PFSK-1 (cell line): ENCODE measurements around the gene CEP41.

ENCODE experiments used
- FOXP2 ChIP-seq: optimal IDR thresholded peaks from 2 replicates; pipeline ENCODE3; 2011; ENCODE audit warnings: borderline replicate concordance, control low read depth, inconsistent platforms; ENCODE audit not compliant: insufficient read depth; ENCODE audit errors: extremely low read length, extremely low read depth
- POLR2AphosphoS5 ChIP-seq: IDR thresholded peaks from 2 replicates; pipeline ENCODE4 v1.6.1; 2012; ENCODE audit warnings: low read depth, mild to moderate bottlenecking, control low read depth, low read length, moderate library complexity
- SIN3A ChIP-seq: IDR thresholded peaks from 2 replicates; pipeline ENCODE4 v1.6.1; 2012; ENCODE audit warnings: mild to moderate bottlenecking, low read length, moderate library complexity, borderline replicate concordance; ENCODE audit not compliant: insufficient read depth
- TAF1 ChIP-seq: IDR thresholded peaks from 2 replicates; pipeline ENCODE4 v1.6.1; 2012; ENCODE audit warnings: low read length, control low read depth, borderline replicate concordance; ENCODE audit not compliant: insufficient read depth
- TF ChIP-seq, protein P1 (sequence below), 2 experiments: IDR thresholded peaks; 2 replicates each; pipeline versions ENCODE4 v1.6.1 to v1.8.0; 2011 to 2012; ENCODE audit warnings: low read depth in 2 of 2, low read length in 2 of 2, control low read depth in 1 of 2, inconsistent platforms in 1 of 2, mild to moderate bottlenecking in 1 of 2, moderate library complexity in 1 of 2; ENCODE audit not compliant: insufficient read depth in 1 of 2

Gene CEP41

DNA sequence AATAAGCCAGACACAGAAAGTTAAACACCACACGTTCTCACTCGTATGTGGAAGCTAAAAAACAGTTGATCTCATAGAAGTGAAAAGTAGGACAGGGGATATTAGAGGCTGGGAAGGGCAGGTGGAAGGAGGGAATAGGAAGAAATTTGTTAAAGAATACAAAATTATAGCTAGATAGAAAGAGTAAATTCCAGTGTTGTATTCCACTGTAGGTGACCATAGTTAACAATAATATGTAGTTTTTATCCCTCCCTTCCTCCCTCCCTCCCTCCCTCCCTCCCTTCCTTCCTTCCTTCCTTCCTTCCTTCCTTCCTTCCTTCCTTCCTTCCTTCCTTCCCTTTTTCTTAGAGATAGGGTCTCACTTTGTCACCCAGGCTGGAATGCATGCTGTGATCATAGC, 31.2 kb upstream of the CEP41 start:
- no peak for TF ChIP-seq FOXP2
- TF ChIP-seq TAF1, result no peak
- TF ChIP-seq POLR2AphosphoS5, result no peak
- TF ChIP-seq, protein P1, sequence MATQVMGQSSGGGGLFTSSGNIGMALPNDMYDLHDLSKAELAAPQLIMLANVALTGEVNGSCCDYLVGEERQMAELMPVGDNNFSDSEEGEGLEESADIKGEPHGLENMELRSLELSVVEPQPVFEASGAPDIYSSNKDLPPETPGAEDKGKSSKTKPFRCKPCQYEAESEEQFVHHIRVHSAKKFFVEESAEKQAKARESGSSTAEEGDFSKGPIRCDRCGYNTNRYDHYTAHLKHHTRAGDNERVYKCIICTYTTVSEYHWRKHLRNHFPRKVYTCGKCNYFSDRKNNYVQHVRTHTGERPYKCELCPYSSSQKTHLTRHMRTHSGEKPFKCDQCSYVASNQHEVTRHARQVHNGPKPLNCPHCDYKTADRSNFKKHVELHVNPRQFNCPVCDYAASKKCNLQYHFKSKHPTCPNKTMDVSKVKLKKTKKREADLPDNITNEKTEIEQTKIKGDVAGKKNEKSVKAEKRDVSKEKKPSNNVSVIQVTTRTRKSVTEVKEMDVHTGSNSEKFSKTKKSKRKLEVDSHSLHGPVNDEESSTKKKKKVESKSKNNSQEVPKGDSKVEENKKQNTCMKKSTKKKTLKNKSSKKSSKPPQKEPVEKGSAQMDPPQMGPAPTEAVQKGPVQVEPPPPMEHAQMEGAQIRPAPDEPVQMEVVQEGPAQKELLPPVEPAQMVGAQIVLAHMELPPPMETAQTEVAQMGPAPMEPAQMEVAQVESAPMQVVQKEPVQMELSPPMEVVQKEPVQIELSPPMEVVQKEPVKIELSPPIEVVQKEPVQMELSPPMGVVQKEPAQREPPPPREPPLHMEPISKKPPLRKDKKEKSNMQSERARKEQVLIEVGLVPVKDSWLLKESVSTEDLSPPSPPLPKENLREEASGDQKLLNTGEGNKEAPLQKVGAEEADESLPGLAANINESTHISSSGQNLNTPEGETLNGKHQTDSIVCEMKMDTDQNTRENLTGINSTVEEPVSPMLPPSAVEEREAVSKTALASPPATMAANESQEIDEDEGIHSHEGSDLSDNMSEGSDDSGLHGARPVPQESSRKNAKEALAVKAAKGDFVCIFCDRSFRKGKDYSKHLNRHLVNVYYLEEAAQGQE (IDR thresholded peaks at IDR 0.05; ENCODE audit: insufficient read depth in 1 of 2, low read depth in 2 of 2, low read length in 2 of 2), result no peak
- no peak for TF ChIP-seq SIN3A

GRCh38 chr7:130468612-130469011, 27.8 kb upstream of the CEP41 start:
- TF ChIP-seq, protein P1 (IDR thresholded peaks at IDR 0.05; ENCODE audit: insufficient read depth in 1 of 2, low read depth in 2 of 2, low read length in 2 of 2), result no peak
- TF ChIP-seq FOXP2 (no peak), POLR2AphosphoS5 (no peak)

GRCh38 chr7:130463553-130464434, 23.0 kb upstream of the CEP41 start:
- TF ChIP-seq, protein P1 (IDR thresholded peaks at IDR 0.05; ENCODE audit: insufficient read depth in 1 of 2, low read depth in 2 of 2, low read length in 2 of 2), result no peak
- TF ChIP-seq TAF1 (no peak), SIN3A (no peak), POLR2AphosphoS5 (no peak), FOXP2 (no peak)

GRCh38 chr7:130461272-130461671, 20.5 kb upstream of the CEP41 start:
- TF ChIP-seq SIN3A, result no peak
- TF ChIP-seq TAF1, result no peak
- TF ChIP-seq, protein P1 (IDR thresholded peaks at IDR 0.05; ENCODE audit: insufficient read depth in 1 of 2, low read depth in 2 of 2, low read length in 2 of 2), result no peak
- TF ChIP-seq POLR2AphosphoS5, result no peak
- no peak for TF ChIP-seq FOXP2
